Glutamatergic neuron (in vitro differentiated cells): ENCODE results near the gene CYP2W1. TPM values are rescaled to one million over a fixed set of nuclear protein-coding genes. Genes with fewer than 3 reads are reported as not detected.

Experiments used
- DNase-seq: peaks from one replicate; pipeline ENCODE4 v3.0.0; 2022
- H3K27ac Mint-ChIP-seq: one replicate; pipeline ENCODE4 v1.8.0; 2020; ENCODE audit warnings: mild to moderate bottlenecking, mixed read lengths, inconsistent platforms; ENCODE audit not compliant: unreplicated experiment
- H3K27me3 Mint-ChIP-seq: one replicate; pipeline ENCODE4 v1.8.0; 2020; ENCODE audit warnings: mild to moderate bottlenecking, moderate library complexity, mixed read lengths, inconsistent platforms; ENCODE audit not compliant: unreplicated experiment
- H3K36me3 Mint-ChIP-seq: one replicate; pipeline ENCODE4 v1.8.0; 2020; ENCODE audit warnings: mild to moderate bottlenecking, mixed read lengths, inconsistent platforms; ENCODE audit not compliant: unreplicated experiment
- H3K4me1 Mint-ChIP-seq: one replicate; pipeline ENCODE4 v1.8.0; 2020; ENCODE audit warnings: mild to moderate bottlenecking, low read depth, mixed read lengths, inconsistent platforms; ENCODE audit not compliant: unreplicated experiment
- H3K4me3 Mint-ChIP-seq: one replicate; pipeline ENCODE4 v1.8.0; 2020; ENCODE audit warnings: mild to moderate bottlenecking, mixed read lengths, inconsistent platforms; ENCODE audit not compliant: unreplicated experiment
- H3K9me3 Mint-ChIP-seq: one replicate; pipeline ENCODE4 v1.8.0; 2020; ENCODE audit warnings: mild to moderate bottlenecking, moderate library complexity, mixed read lengths, inconsistent platforms; ENCODE audit not compliant: unreplicated experiment
- CTCF ChIP-seq: fragments of 200-600 bp; sonication (generic); IDR thresholded peaks from one replicate; pipeline ENCODE4 v1.5.0; 2021; ENCODE audit not compliant: partially characterized antibody, unreplicated experiment
- total RNA-seq: library from RNA; stranded (reverse); fragmentation: NEBNext Ultra II Directional; extraction: Animal tissue kit (Norgen Biotek cat#: 25700); gene quantifications from one replicate; pipeline ENCODE4 v1.2.1, GENCODE V29; 2021; ENCODE audit not compliant: unreplicated experiment

The CYP2W1 gene
- total RNA-seq, 1 donor from 2014 or later = 1.3 TPM

DNA sequence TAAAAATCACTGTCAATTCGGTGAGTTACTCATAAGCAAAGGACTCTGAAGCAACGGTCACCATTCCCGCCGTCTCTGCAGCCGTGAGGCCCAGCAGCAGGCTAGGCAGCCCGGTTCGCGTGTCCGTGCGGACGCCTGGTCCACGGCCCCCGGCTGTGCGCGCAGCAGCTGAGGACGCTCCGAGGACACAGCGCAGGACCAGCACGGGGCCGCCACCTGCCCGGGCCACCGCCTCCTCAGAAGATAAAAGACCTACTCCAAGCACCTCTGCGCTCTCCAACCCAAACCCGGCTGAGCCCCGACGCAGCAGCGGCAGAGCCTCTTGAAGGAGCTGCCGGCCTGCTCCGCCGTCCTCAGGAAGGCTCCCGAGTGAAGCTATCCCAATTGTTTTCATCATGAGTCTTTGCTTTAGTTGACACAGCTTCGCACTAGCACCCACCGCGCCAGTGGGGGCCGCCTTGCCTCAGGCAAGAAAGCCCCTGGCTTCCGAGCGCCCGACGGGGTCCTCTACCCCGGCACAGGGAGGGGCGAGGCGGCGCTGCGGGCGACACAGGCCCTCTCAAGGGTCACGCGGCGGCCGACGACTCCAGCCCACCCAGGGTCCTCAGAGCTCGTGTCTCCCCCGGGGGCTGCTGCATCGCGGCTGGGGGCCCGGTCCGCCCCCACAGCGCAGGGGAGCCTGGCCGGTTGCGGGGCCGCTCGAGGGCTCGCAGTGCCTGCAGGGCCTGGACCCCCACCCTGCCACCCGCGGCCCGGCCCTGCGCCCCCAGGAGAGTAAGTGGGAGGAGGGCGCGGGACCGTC lies 44.5 kb downstream of the CYP2W1 start:
- peaks cover 35% of the 10 kb centered on the region for H3K4me1 Mint-ChIP-seq
- peak; percentile 52 for DNase-seq
- H3K36me3 Mint-ChIP-seq = no peaks in the 10 kb centered on the region
- TF ChIP-seq CTCF = no peak
- H3K27me3 Mint-ChIP-seq = peaks cover 15% of the 10 kb centered on the region
- H3K4me3 Mint-ChIP-seq = peak overlapping the region; percentile 84
- H3K9me3 Mint-ChIP-seq = peaks cover 13% of the 10 kb centered on the region
- peak overlapping the region; percentile 92 for H3K27ac Mint-ChIP-seq

DNA sequence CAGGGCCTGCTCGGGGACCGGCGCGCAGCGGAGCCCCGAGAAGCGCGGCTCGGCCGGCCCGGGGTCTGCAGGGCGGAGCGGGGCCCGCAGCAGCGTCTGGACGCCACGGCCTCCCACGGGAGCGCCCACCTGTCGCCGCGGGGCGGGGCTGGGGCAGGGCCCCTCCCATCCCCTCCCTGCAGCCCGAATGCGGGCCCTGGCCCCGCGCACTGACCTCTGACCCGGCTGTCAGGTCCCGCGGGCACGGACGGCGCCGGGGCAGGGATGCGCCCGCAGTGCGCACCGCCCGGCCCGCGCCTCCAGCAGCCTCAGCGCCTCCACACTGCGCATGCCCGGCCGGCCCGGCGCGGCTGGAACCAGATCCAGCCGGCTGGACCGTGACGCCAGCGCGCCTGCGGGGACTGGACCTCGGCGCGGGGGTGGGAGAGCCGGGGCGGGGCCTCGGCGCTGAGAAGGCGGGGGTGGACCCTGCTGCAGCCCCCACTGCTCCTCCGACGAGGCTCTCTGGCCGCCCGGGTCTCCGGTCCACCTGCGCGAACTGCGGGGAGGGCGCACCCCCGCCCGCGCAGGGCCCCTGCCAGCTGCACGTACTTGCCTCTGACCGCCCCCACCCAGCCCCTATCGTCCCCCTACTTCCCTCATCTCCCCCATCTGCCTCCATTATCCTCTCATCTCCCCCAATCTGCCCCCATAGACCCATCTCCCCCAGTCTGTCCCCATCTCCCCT lies 45.2 kb downstream of the CYP2W1 start:
- peaks cover 13% of the 10 kb centered on the region for H3K27me3 Mint-ChIP-seq
- H3K9me3 Mint-ChIP-seq = peaks cover 16% of the 10 kb centered on the region
- H3K4me1 Mint-ChIP-seq = peaks cover 34% of the 10 kb centered on the region
- peak; percentile 93 for DNase-seq
- no peak for TF ChIP-seq CTCF
- peak overlapping the region; percentile 75 for H3K27ac Mint-ChIP-seq
- H3K36me3 Mint-ChIP-seq = no peaks in the 10 kb centered on the region
- H3K4me3 Mint-ChIP-seq = peak overlapping the region; percentile 38

GRCh38 chr7:1028775-1029636 lies 46.0 kb downstream of the CYP2W1 start:
- peak overlapping the region; percentile 74 for H3K4me3 Mint-ChIP-seq
- peaks cover under 1% of the 10 kb centered on the region for H3K36me3 Mint-ChIP-seq
- H3K27ac Mint-ChIP-seq = peak overlapping the region; percentile 75
- H3K27me3 Mint-ChIP-seq = peaks cover 8% of the 10 kb centered on the region
- H3K9me3 Mint-ChIP-seq = peaks cover 14% of the 10 kb centered on the region
- H3K4me1 Mint-ChIP-seq = peaks cover 27% of the 10 kb centered on the region
- no peak for TF ChIP-seq CTCF
- DNase-seq = peak; percentile 56

- H3K27me3 Mint-ChIP-seq = peaks cover 8% of the 10 kb centered on the region
- H3K4me3 Mint-ChIP-seq = peak overlapping the region; percentile 52
- peaks cover 21% of the 10 kb centered on the region for H3K4me1 Mint-ChIP-seq
- H3K27ac Mint-ChIP-seq = peak overlapping the region; percentile 28
- no peak for DNase-seq
- TF ChIP-seq CTCF = no peak
- peaks cover 6% of the 10 kb centered on the region for H3K36me3 Mint-ChIP-seq
- peaks cover 17% of the 10 kb centered on the region for H3K9me3 Mint-ChIP-seq
These were observed 46.9 kb downstream of the CYP2W1 start for GRCh38 chr7:1029637-1030443.
